ENCODE measurements around the gene MAPKAPK3.

The MAPKAPK3 gene

GRCh38 chr3:50630394-50630793 is 13.4 kb downstream of the MAPKAPK3 start:
- H3K36me3 ChIP-seq (ENCODE audit: insufficient read depth, low read length), result no peaks in the 10 kb centered on the region
- peaks cover 54% of the 10 kb centered on the region for H3K4me1 ChIP-seq (ENCODE audit: control insufficient read depth, insufficient read depth, low read length, unreplicated experiment)
- no peak overlapping the region for H3K27ac ChIP-seq (ENCODE audit: low read depth, low read length)
- no peaks in the 10 kb centered on the region for H3K27me3 ChIP-seq (ENCODE audit: insufficient read depth, low read length)
- no peak overlapping the region for H2AFZ ChIP-seq (ENCODE audit: low read length, unreplicated experiment)
- H3K4me3 ChIP-seq (ENCODE audit: low read depth, low read length), result no peak overlapping the region
- peaks cover 67% of the 10 kb centered on the region for H3K79me2 ChIP-seq (ENCODE audit: control insufficient read depth, insufficient read depth, low read length, unreplicated experiment)

GRCh38 chr3:50630877-50631276 is 13.9 kb downstream of the MAPKAPK3 start:
- no peak overlapping the region for H2AFZ ChIP-seq (ENCODE audit: low read length, unreplicated experiment)
- H3K27me3 ChIP-seq (ENCODE audit: insufficient read depth, low read length), result no peaks in the 10 kb centered on the region
- H3K79me2 ChIP-seq (ENCODE audit: control insufficient read depth, insufficient read depth, low read length, unreplicated experiment), result peaks cover 62% of the 10 kb centered on the region
- H3K4me3 ChIP-seq (ENCODE audit: low read depth, low read length), result no peak overlapping the region
- H3K27ac ChIP-seq (ENCODE audit: low read depth, low read length), result no peak overlapping the region
- H3K36me3 ChIP-seq (ENCODE audit: insufficient read depth, low read length), result no peaks in the 10 kb centered on the region
- peaks cover 55% of the 10 kb centered on the region for H3K4me1 ChIP-seq (ENCODE audit: control insufficient read depth, insufficient read depth, low read length, unreplicated experiment)

- H3K27me3 ChIP-seq (ENCODE audit: insufficient read depth, low read length), result no peaks in the 10 kb centered on the region
- peaks cover 63% of the 10 kb centered on the region for H3K79me2 ChIP-seq (ENCODE audit: control insufficient read depth, insufficient read depth, low read length, unreplicated experiment)
- H3K4me1 ChIP-seq (ENCODE audit: control insufficient read depth, insufficient read depth, low read length, unreplicated experiment), result peaks cover 55% of the 10 kb centered on the region
- H2AFZ ChIP-seq (ENCODE audit: low read length, unreplicated experiment), result no peak overlapping the region
- no peak overlapping the region for H3K4me3 ChIP-seq (ENCODE audit: low read depth, low read length)
- H3K27ac ChIP-seq (ENCODE audit: low read depth, low read length), result no peak overlapping the region
- no peaks in the 10 kb centered on the region for H3K36me3 ChIP-seq (ENCODE audit: insufficient read depth, low read length)
These were observed 15.5 kb downstream of the MAPKAPK3 start for GRCh38 chr3:50632450-50632849.

GRCh38 chr3:50633230-50633790 is 16.4 kb downstream of the MAPKAPK3 start:
- H3K36me3 ChIP-seq (ENCODE audit: insufficient read depth, low read length), result no peaks in the 10 kb centered on the region
- no peak overlapping the region for H3K27ac ChIP-seq (ENCODE audit: low read depth, low read length)
- no peak overlapping the region for H2AFZ ChIP-seq (ENCODE audit: low read length, unreplicated experiment)
- peaks cover 55% of the 10 kb centered on the region for H3K4me1 ChIP-seq (ENCODE audit: control insufficient read depth, insufficient read depth, low read length, unreplicated experiment)
- H3K4me3 ChIP-seq (ENCODE audit: low read depth, low read length), result no peak overlapping the region
- H3K27me3 ChIP-seq (ENCODE audit: insufficient read depth, low read length), result no peaks in the 10 kb centered on the region
- peaks cover 64% of the 10 kb centered on the region for H3K79me2 ChIP-seq (ENCODE audit: control insufficient read depth, insufficient read depth, low read length, unreplicated experiment)

- Histone ChIP-seq H2AFZ (ENCODE audit: low read length, unreplicated experiment) (no peak overlapping the region), H3K27ac (ENCODE audit: low read depth, low read length) (no peak overlapping the region), H3K27me3 (ENCODE audit: insufficient read depth, low read length) (no peaks in the 10 kb centered on the region), H3K4me3 (ENCODE audit: low read depth, low read length) (no peak overlapping the region), H3K4me1 (ENCODE audit: control insufficient read depth, insufficient read depth, low read length, unreplicated experiment) (peaks cover 54% of the 10 kb centered on the region), H3K36me3 (ENCODE audit: insufficient read depth, low read length) (no peaks in the 10 kb centered on the region), H3K79me2 (ENCODE audit: control insufficient read depth, insufficient read depth, low read length, unreplicated experiment) (peaks cover 49% of the 10 kb centered on the region)
These were observed 18.1 kb downstream of the MAPKAPK3 start for GRCh38 chr3:50635066-50635465.

- H3K27me3 ChIP-seq (ENCODE audit: insufficient read depth, low read length), result no peaks in the 10 kb centered on the region
- 0 out of 2 replicates have a peak, but pooled peaks cover 2% of the 10 kb centered on the region for H3K36me3 ChIP-seq (ENCODE audit: insufficient read depth, low read length)
- no peak overlapping the region for H3K4me3 ChIP-seq (ENCODE audit: low read depth, low read length)
- peaks cover 40% of the 10 kb centered on the region for H3K4me1 ChIP-seq (ENCODE audit: control insufficient read depth, insufficient read depth, low read length, unreplicated experiment)
- no peak overlapping the region for H2AFZ ChIP-seq (ENCODE audit: low read length, unreplicated experiment)
- H3K27ac ChIP-seq (ENCODE audit: low read depth, low read length), result no peak overlapping the region
- peaks cover 33% of the 10 kb centered on the region for H3K79me2 ChIP-seq (ENCODE audit: control insufficient read depth, insufficient read depth, low read length, unreplicated experiment)
These were observed 20.1 kb downstream of the MAPKAPK3 start for GRCh38 chr3:50637011-50637410.

GRCh38 chr3:50637945-50638344 is 21.0 kb downstream of the MAPKAPK3 start:
- H3K4me3 ChIP-seq (ENCODE audit: low read depth, low read length), result no peak overlapping the region
- no peak overlapping the region for H3K27ac ChIP-seq (ENCODE audit: low read depth, low read length)
- 0 out of 2 replicates have a peak, but pooled peaks cover 2% of the 10 kb centered on the region for H3K36me3 ChIP-seq (ENCODE audit: insufficient read depth, low read length)
- no peak overlapping the region for H2AFZ ChIP-seq (ENCODE audit: low read length, unreplicated experiment)
- H3K79me2 ChIP-seq (ENCODE audit: control insufficient read depth, insufficient read depth, low read length, unreplicated experiment), result peaks cover 26% of the 10 kb centered on the region
- H3K27me3 ChIP-seq (ENCODE audit: insufficient read depth, low read length), result no peaks in the 10 kb centered on the region
- H3K4me1 ChIP-seq (ENCODE audit: control insufficient read depth, insufficient read depth, low read length, unreplicated experiment), result peaks cover 34% of the 10 kb centered on the region

GRCh38 chr3:50639055-50639494 is 22.1 kb downstream of the MAPKAPK3 start:
- H3K4me3 ChIP-seq (ENCODE audit: low read depth, low read length), result no peak overlapping the region
- no peaks in the 10 kb centered on the region for H3K27me3 ChIP-seq (ENCODE audit: insufficient read depth, low read length)
- H3K4me1 ChIP-seq (ENCODE audit: control insufficient read depth, insufficient read depth, low read length, unreplicated experiment), result peaks cover 34% of the 10 kb centered on the region
- no peak overlapping the region for H2AFZ ChIP-seq (ENCODE audit: low read length, unreplicated experiment)
- 0 out of 2 replicates have a peak, but pooled peaks cover 2% of the 10 kb centered on the region for H3K36me3 ChIP-seq (ENCODE audit: insufficient read depth, low read length)
- H3K27ac ChIP-seq (ENCODE audit: low read depth, low read length), result peak overlapping the region; percentile 31
- peaks cover 23% of the 10 kb centered on the region for H3K79me2 ChIP-seq (ENCODE audit: control insufficient read depth, insufficient read depth, low read length, unreplicated experiment)

GRCh38 chr3:50642382-50642781 is 25.4 kb downstream of the MAPKAPK3 start:
- Histone ChIP-seq H3K27ac (ENCODE audit: low read depth, low read length) (no peak overlapping the region), H3K27me3 (ENCODE audit: insufficient read depth, low read length) (no peaks in the 10 kb centered on the region), H3K4me3 (ENCODE audit: low read depth, low read length) (no peak overlapping the region), H3K36me3 (ENCODE audit: insufficient read depth, low read length) (peaks cover 2% of the 10 kb centered on the region; the same call in 1 of the 2 replicates), H3K79me2 (ENCODE audit: control insufficient read depth, insufficient read depth, low read length, unreplicated experiment) (peaks cover 11% of the 10 kb centered on the region), H3K4me1 (ENCODE audit: control insufficient read depth, insufficient read depth, low read length, unreplicated experiment) (peaks cover 20% of the 10 kb centered on the region), H2AFZ (ENCODE audit: low read length, unreplicated experiment) (no peak overlapping the region)

- Histone ChIP-seq H3K36me3 (ENCODE audit: insufficient read depth, low read length) (peaks cover 2% of the 10 kb centered on the region; the same call in 1 of the 2 replicates), H3K4me1 (ENCODE audit: control insufficient read depth, insufficient read depth, low read length, unreplicated experiment) (no peaks in the 10 kb centered on the region), H3K4me3 (ENCODE audit: low read depth, low read length) (no peak overlapping the region), H2AFZ (ENCODE audit: low read length, unreplicated experiment) (no peak overlapping the region), H3K27ac (ENCODE audit: low read depth, low read length) (no peak overlapping the region), H3K79me2 (ENCODE audit: control insufficient read depth, insufficient read depth, low read length, unreplicated experiment) (no peaks in the 10 kb centered on the region), H3K27me3 (ENCODE audit: insufficient read depth, low read length) (no peaks in the 10 kb centered on the region)
These were observed 27.6 kb downstream of the MAPKAPK3 start for GRCh38 chr3:50644561-50644960.

- peaks cover 2% of the 10 kb centered on the region; the same call in 1 of the 2 replicates for H3K36me3 ChIP-seq (ENCODE audit: insufficient read depth, low read length)
- no peak overlapping the region for H3K27ac ChIP-seq (ENCODE audit: low read depth, low read length)
- no peak overlapping the region for H2AFZ ChIP-seq (ENCODE audit: low read length, unreplicated experiment)
- no peaks in the 10 kb centered on the region for H3K27me3 ChIP-seq (ENCODE audit: insufficient read depth, low read length)
- H3K4me3 ChIP-seq (ENCODE audit: low read depth, low read length), result no peak overlapping the region
- H3K4me1 ChIP-seq (ENCODE audit: control insufficient read depth, insufficient read depth, low read length, unreplicated experiment), result no peaks in the 10 kb centered on the region
- no peaks in the 10 kb centered on the region for H3K79me2 ChIP-seq (ENCODE audit: control insufficient read depth, insufficient read depth, low read length, unreplicated experiment)
These were observed 28.4 kb downstream of the MAPKAPK3 start for GRCh38 chr3:50645378-50645777.
